ENCODE measurements around the gene SLC6A6.

The SLC6A6 gene

GRCh38 chr3:14474363-14475081 lies 72.1 kb downstream of the SLC6A6 start:
- Mint-ChIP-seq H3K9me3 (peaks cover 15% of the 10 kb centered on the region), H3K27me3 (ENCODE audit: low read depth, poor library complexity) (peaks cover 13% of the 10 kb centered on the region), H3K4me1 (peaks cover 42% of the 10 kb centered on the region), H3K27ac (no peak overlapping the region), H3K4me3 (no peak overlapping the region), H3K36me3 (ENCODE audit: low read depth) (peaks cover 93% of the 10 kb centered on the region)
- no peak for DNase-seq
- TF ChIP-seq, protein P1, sequence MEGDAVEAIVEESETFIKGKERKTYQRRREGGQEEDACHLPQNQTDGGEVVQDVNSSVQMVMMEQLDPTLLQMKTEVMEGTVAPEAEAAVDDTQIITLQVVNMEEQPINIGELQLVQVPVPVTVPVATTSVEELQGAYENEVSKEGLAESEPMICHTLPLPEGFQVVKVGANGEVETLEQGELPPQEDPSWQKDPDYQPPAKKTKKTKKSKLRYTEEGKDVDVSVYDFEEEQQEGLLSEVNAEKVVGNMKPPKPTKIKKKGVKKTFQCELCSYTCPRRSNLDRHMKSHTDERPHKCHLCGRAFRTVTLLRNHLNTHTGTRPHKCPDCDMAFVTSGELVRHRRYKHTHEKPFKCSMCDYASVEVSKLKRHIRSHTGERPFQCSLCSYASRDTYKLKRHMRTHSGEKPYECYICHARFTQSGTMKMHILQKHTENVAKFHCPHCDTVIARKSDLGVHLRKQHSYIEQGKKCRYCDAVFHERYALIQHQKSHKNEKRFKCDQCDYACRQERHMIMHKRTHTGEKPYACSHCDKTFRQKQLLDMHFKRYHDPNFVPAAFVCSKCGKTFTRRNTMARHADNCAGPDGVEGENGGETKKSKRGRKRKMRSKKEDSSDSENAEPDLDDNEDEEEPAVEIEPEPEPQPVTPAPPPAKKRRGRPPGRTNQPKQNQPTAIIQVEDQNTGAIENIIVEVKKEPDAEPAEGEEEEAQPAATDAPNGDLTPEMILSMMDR (IDR thresholded peaks at IDR 0.05), result no peak

GRCh38 chr3:14475621-14476020 lies 73.2 kb downstream of the SLC6A6 start:
- Mint-ChIP-seq H3K4me3 (no peak overlapping the region), H3K9me3 (peaks cover 15% of the 10 kb centered on the region), H3K27ac (peak overlapping the region; percentile 77), H3K36me3 (ENCODE audit: low read depth) (peaks cover 91% of the 10 kb centered on the region), H3K4me1 (peaks cover 35% of the 10 kb centered on the region), H3K27me3 (ENCODE audit: low read depth, poor library complexity) (peaks cover 13% of the 10 kb centered on the region)
- TF ChIP-seq, protein P1 (IDR thresholded peaks at IDR 0.05), result no peak
- DNase-seq, result no peak

GRCh38 chr3:14476583-14477265 lies 74.3 kb downstream of the SLC6A6 start:
- Mint-ChIP-seq H3K4me3 (no peak overlapping the region), H3K36me3 (ENCODE audit: low read depth) (peaks cover 91% of the 10 kb centered on the region), H3K27ac (no peak overlapping the region), H3K4me1 (peaks cover 35% of the 10 kb centered on the region), H3K9me3 (peaks cover 15% of the 10 kb centered on the region), H3K27me3 (ENCODE audit: low read depth, poor library complexity) (peaks cover 13% of the 10 kb centered on the region)
- no peak for DNase-seq
- TF ChIP-seq, protein P1 (IDR thresholded peaks at IDR 0.05), result no peak

GRCh38 chr3:14477311-14477935 lies 75.0 kb downstream of the SLC6A6 start:
- peaks cover 12% of the 10 kb centered on the region for H3K9me3 Mint-ChIP-seq
- H3K36me3 Mint-ChIP-seq (ENCODE audit: low read depth), result peaks cover 87% of the 10 kb centered on the region
- TF ChIP-seq, protein P1 (IDR thresholded peaks at IDR 0.05), result no peak
- no peak overlapping the region for H3K27ac Mint-ChIP-seq
- no peak overlapping the region for H3K4me3 Mint-ChIP-seq
- peaks cover 30% of the 10 kb centered on the region for H3K4me1 Mint-ChIP-seq
- peaks cover 13% of the 10 kb centered on the region for H3K27me3 Mint-ChIP-seq (ENCODE audit: low read depth, poor library complexity)
- no peak for DNase-seq

DNA sequence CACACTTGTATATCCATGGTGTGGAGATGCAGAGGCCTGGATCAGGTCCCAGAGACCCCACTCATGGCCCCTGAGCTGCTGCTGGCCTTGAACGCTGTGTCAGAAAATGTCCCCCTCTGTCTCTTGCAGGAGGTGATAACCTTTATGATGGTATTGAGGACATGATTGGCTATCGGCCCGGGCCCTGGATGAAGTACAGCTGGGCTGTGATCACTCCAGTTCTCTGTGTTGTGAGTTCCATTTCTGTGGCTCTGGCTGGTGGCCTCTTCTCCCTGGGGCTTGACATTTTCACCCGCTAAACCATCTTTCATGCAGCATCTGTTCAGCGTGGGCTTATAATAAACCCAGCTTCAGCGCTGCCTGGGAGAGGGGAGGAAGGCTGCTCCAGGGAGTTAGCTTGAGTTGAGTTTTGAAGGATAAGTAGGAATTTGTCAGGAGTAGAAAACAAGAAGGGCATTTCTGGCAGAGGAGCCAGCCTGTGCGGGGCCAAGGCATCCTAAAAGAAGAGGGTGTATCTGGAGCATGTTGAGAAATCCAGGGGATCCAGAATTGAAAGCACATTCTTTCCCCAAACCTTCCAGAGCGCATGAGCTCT lies 76.6 kb downstream of the SLC6A6 start:
- TF ChIP-seq, protein P1 (IDR thresholded peaks at IDR 0.05), result no peak
- no peak for DNase-seq
- Mint-ChIP-seq H3K4me1 (peaks cover 16% of the 10 kb centered on the region), H3K27ac (no peak overlapping the region), H3K9me3 (no peaks in the 10 kb centered on the region), H3K27me3 (ENCODE audit: low read depth, poor library complexity) (peaks cover 13% of the 10 kb centered on the region), H3K4me3 (no peak overlapping the region), H3K36me3 (ENCODE audit: low read depth) (peaks cover 81% of the 10 kb centered on the region)
